Astrocyte (in vitro differentiated cells and primary cell): ENCODE data around the gene USP6NL.

Experiments
- CTCF ChIP-seq: IDR thresholded peaks from 2 replicates; pipeline ENCODE4 v1.5.1; 2011; ENCODE audit warnings: low read depth, mild to moderate bottlenecking, inconsistent platforms, low read length, moderate library complexity; ENCODE audit not compliant: insufficient read depth
- EZH2 ChIP-seq: IDR thresholded peaks from 2 replicates; pipeline ENCODE4 v1.6.1; 2012; ENCODE audit warnings: mild to moderate bottlenecking, low read length, inconsistent platforms; ENCODE audit not compliant: insufficient read depth

GRCh38 chr10:11610166-11610825 is 1.2 kb downstream of the USP6NL start:
- TF ChIP-seq CTCF (no peak), EZH2 (no peak)
